ENCODE measurements around the gene GPR39. TPM values are rescaled to one million over a fixed set of nuclear protein-coding genes. Genes with fewer than 3 reads are reported as not detected.

Gene GPR39
- total RNA-seq, 1 experiment from 2014 or later: 20.9 TPM

- CTCF ChIA-PET: interaction anchor here (0.5 kb wide), 1 partner anchor 28 kb away, joined by 6 read pairs; no protein-coding TSS in a partner anchor
These were observed 101.7 kb downstream of the GPR39 start for GRCh38 chr2:132518302-132518701.

GRCh38 chr2:132519566-132519965 is 103.0 kb downstream of the GPR39 start:
- Histone ChIP-seq H3K4me2 (no peak overlapping the region), H3K9me2 (ENCODE audit: insufficient read depth) (no peaks in the 10 kb centered on the region), H4K20me1 (ENCODE audit: insufficient read depth) (no peaks in the 10 kb centered on the region), H3K27ac (no peak overlapping the region), H3F3A (ENCODE audit: insufficient read depth, low read depth) (0 out of 2 replicates have a peak, but pooled peaks cover 5% of the 10 kb centered on the region), H3K79me2 (ENCODE audit: low read depth) (peaks cover 30% of the 10 kb centered on the region), H2AFZ (no peak overlapping the region), H3K4me1 (replicated peaks; ENCODE audit: insufficient read depth) (peaks cover 21% of the 10 kb centered on the region), H3K36me3 (ENCODE audit: low read depth) (no peaks in the 10 kb centered on the region; the same call in 1 of the 2 replicates), H3K4me3 (no peak overlapping the region), H3K27me3 (ENCODE audit: insufficient read depth, low read depth) (no peaks in the 10 kb centered on the region), H3K9me3 (ENCODE audit: insufficient read depth, low read depth) (no peaks in the 10 kb centered on the region)
- TF ChIP-seq EZH2 (IDR thresholded peaks at IDR 0.05; ENCODE audit: low read depth) (no peak), CTCF (conservative IDR thresholded peaks at IDR 0.05) (no peak)
- intact Hi-C loops (cut with micrococcal nuclease; ENCODE audit: unreplicated experiment): no loop called here
- CTCF ChIA-PET: no interaction called here
- DNase-seq: no peak
- POLR2A ChIA-PET (ENCODE audit: unreplicated experiment): interaction anchor here (0.7 kb wide), 1 partner anchor 1912 kb away, joined by 3 read pairs; no protein-coding TSS in a partner anchor
- no TSS peak for BruUV-seq (replicated peaks)

More at GRCh38 chr2:132518302-132518701, 101.7 kb downstream of the GPR39 start:
- no peaks in the 10 kb centered on the region; the same call in 1 of the 2 replicates for H3K36me3 ChIP-seq (ENCODE audit: low read depth)
- intact Hi-C loops (cut with micrococcal nuclease; ENCODE audit: unreplicated experiment): no loop called here
- POLR2A ChIA-PET (ENCODE audit: unreplicated experiment): no interaction called here
- no peaks in the 10 kb centered on the region for H3K9me2 ChIP-seq (ENCODE audit: insufficient read depth)
- 0 out of 2 replicates have a peak, but pooled peaks cover 5% of the 10 kb centered on the region for H3F3A ChIP-seq (ENCODE audit: insufficient read depth, low read depth)
- H3K9me3 ChIP-seq (ENCODE audit: insufficient read depth, low read depth): no peaks in the 10 kb centered on the region
- peaks cover 30% of the 10 kb centered on the region for H3K79me2 ChIP-seq (ENCODE audit: low read depth)
- no peak overlapping the region for H2AFZ ChIP-seq
- no peaks in the 10 kb centered on the region for H4K20me1 ChIP-seq (ENCODE audit: insufficient read depth)
- H3K27me3 ChIP-seq (ENCODE audit: insufficient read depth, low read depth): no peaks in the 10 kb centered on the region
- BruUV-seq (replicated peaks): no TSS peak
- no peak for TF ChIP-seq EZH2 (IDR thresholded peaks at IDR 0.05; ENCODE audit: low read depth)
- TF ChIP-seq CTCF (conservative IDR thresholded peaks at IDR 0.05): no peak
- no peak overlapping the region for H3K4me2 ChIP-seq
- no peak for DNase-seq
- H3K4me1 ChIP-seq (replicated peaks; ENCODE audit: insufficient read depth): peaks cover 21% of the 10 kb centered on the region
- H3K27ac ChIP-seq: no peak overlapping the region
- no peak overlapping the region for H3K4me3 ChIP-seq

- Histone ChIP-seq H3K4me1 (replicated peaks; ENCODE audit: insufficient read depth) (peaks cover 7% of the 10 kb centered on the region; the same call in 1 of the 2 replicates), H3K79me2 (ENCODE audit: low read depth) (peaks cover 23% of the 10 kb centered on the region), H3F3A (ENCODE audit: insufficient read depth, low read depth) (0 out of 2 replicates have a peak, but pooled peaks cover 5% of the 10 kb centered on the region), H2AFZ (no peak overlapping the region), H4K20me1 (ENCODE audit: insufficient read depth) (no peaks in the 10 kb centered on the region), H3K4me3 (no peak overlapping the region), H3K27ac (no peak overlapping the region), H3K36me3 (ENCODE audit: low read depth) (no peaks in the 10 kb centered on the region; the same call in 1 of the 2 replicates), H3K4me2 (no peak overlapping the region), H3K9me3 (ENCODE audit: insufficient read depth, low read depth) (no peaks in the 10 kb centered on the region), H3K27me3 (ENCODE audit: insufficient read depth, low read depth) (no peaks in the 10 kb centered on the region), H3K9me2 (ENCODE audit: insufficient read depth) (no peaks in the 10 kb centered on the region)
- DNase-seq: no peak
- no TSS peak for BruUV-seq (replicated peaks)
- POLR2A ChIA-PET (ENCODE audit: unreplicated experiment): no interaction called here
- no peak for TF ChIP-seq CTCF (conservative IDR thresholded peaks at IDR 0.05)
- no peak for TF ChIP-seq EZH2 (IDR thresholded peaks at IDR 0.05; ENCODE audit: low read depth)
- CTCF ChIA-PET: no interaction called here
- intact Hi-C loops (cut with micrococcal nuclease; ENCODE audit: unreplicated experiment): loop anchor here (2.0 kb wide), 1 partner anchor 47 kb away; no protein-coding TSS in a partner anchor
These were observed 104.7 kb downstream of the GPR39 start for GRCh38 chr2:132521341-132521740.
